Transverse colon (tissue), 4 donors: ENCODE results near the gene RHBDD1.

Source experiments
- CTCF ChIP-seq, 5 experiments: fragments of 200-600 bp in 3 of 5; fragments of 450-650 bp in 2 of 5; sonication (generic) in 3 of 5; IDR thresholded peaks; 1 replicate in 2 of 5; 2 replicates in 3 of 5; pipeline ENCODE4 v1.5.1; 2016 to 2017; ENCODE audit warnings: antibody characterized with exemption in 5 of 5, inconsistent platforms in 3 of 5, mild to moderate bottlenecking in 2 of 5, moderate library complexity in 1 of 5
- EP300 ChIP-seq: sonication (generic); formaldehyde crosslinking; IDR thresholded peaks from one replicate; pipeline ENCODE4 v1.6.1; 2017; ENCODE audit warnings: antibody characterized with exemption, low read depth
- POLR2A ChIP-seq: fragments of 450-650 bp; IDR thresholded peaks from one replicate; pipeline ENCODE4 v1.6.1; 2016; ENCODE audit warnings: antibody characterized with exemption, mild to moderate bottlenecking, moderate library complexity
- POLR2AphosphoS5 ChIP-seq, 3 donors: sonication (generic); formaldehyde crosslinking; IDR thresholded peaks; one replicate each; pipeline ENCODE4 v1.6.1; 2016; ENCODE audit warnings: antibody characterized with exemption in 3 of 3

- TF ChIP-seq POLR2A (no peak), CTCF (IDR thresholded peaks at IDR 0.05) (no peak), POLR2AphosphoS5 (IDR thresholded peaks at IDR 0.05) (no peak), EP300 (no peak)
These were observed 70.4 kb downstream of the RHBDD1 start for GRCh38 chr2:226906163-226906693.
